K562 (cell line): Measurements from ENCODE around the gene CCDC85C. TPM values are rescaled to one million over a fixed set of nuclear protein-coding genes. Genes with fewer than 3 reads are reported as not detected.

Experiments used
- ATAC-seq: fragments of 200-7000 bp; cut with Tn5 transposase; 3 replicates; pipeline ENCODE4 v1.9.1; 2020; ENCODE audit warnings: moderate library complexity
- BruUV-seq: library from RNA; stranded (reverse); fragments of 400-500 nt; replicated peaks from 2 replicates; lab custom pipeline; 2021; lab: Mats Ljungman, UMichigan
- CTCF ChIA-PET: fragments of 300-600 bp; formaldehyde crosslinking; extraction: SDS; loops from one replicate; lab custom pipeline; 2021; ENCODE audit warnings: low intra/inter-chr PET ratio; lab: Yijun Ruan, JAX
- POLR2A ChIA-PET: fragments of 300-600, 350-650 bp; sonication (Branson Sonifier 250); formaldehyde crosslinking; extraction: SDS; loops from one replicate; lab custom pipeline; 2021; ENCODE audit warnings: antibody characterized with exemption, inconsistent platforms; lab: Yijun Ruan, JAX
- DNase-seq, 4 experiments: peaks; one replicate each; pipeline versions ENCODE4 v3.0.0 to v3.0.0-alpha.2; 2011 to 2018; ENCODE audit warnings: low spot score in 3 of 4, mixed read lengths in 3 of 4; ENCODE audit errors: extremely low read depth in 1 of 4
- FAIRE-seq: peaks from 2 replicates; lab custom pipeline; 2011; peaks lifted over from hg19 to GRCh38; lab: Jason Lieb, UNC
- H2AFZ ChIP-seq: 2 replicates; pipeline ENCODE4 v1.6.0; 2011; ENCODE audit warnings: low read depth, low read length, control low read depth, inconsistent platforms
- H3K27ac ChIP-seq: fragments of 200-600 bp; 3 replicates; pipeline ENCODE4 v1.8.0; 2011; ENCODE audit warnings: low read depth, mild to moderate bottlenecking, control low read depth, inconsistent platforms, low read length, moderate library complexity, mixed read lengths; ENCODE audit errors: extremely low read depth
- H3K27me3 ChIP-seq, 2 experiments: fragments of 300-600 bp in 1 of 2; 2 replicates in 1 of 2; 3 replicates in 1 of 2; pipeline versions ENCODE4 v1.6.0 to v1.8.0; 2011; ENCODE audit warnings: inconsistent platforms in 2 of 2, low read length in 2 of 2, mild to moderate bottlenecking in 1 of 2, mixed read lengths in 1 of 2, moderate library complexity in 1 of 2; ENCODE audit not compliant: control insufficient read depth in 2 of 2, insufficient read depth in 2 of 2
- H3K36me3 ChIP-seq: fragments of 300-600 bp; 3 replicates; pipeline ENCODE4 v1.8.0; 2011; ENCODE audit warnings: mild to moderate bottlenecking, low read length, inconsistent platforms; ENCODE audit not compliant: control insufficient read depth, insufficient read depth
- H3K4me1 ChIP-seq, 2 experiments: fragments of 200-600 bp in 1 of 2; replicated peaks in 1 of 2; 2 replicates in 1 of 2; 3 replicates in 1 of 2; pipeline versions ENCODE4 v1.5.1 to v1.8.0; 2011; ENCODE audit warnings: inconsistent platforms in 2 of 2, low read length in 2 of 2, mild to moderate bottlenecking in 1 of 2, mixed read lengths in 1 of 2, moderate library complexity in 1 of 2; ENCODE audit not compliant: control insufficient read depth in 2 of 2, insufficient read depth in 2 of 2
- H3K4me2 ChIP-seq: 2 replicates; pipeline ENCODE4 v1.6.1; 2011; ENCODE audit warnings: low read length, control low read depth, inconsistent platforms, mixed read lengths; ENCODE audit not compliant: insufficient read depth
- H3K4me3 ChIP-seq: fragments of 200-600 bp; sonication (generic), shearing (Covaris generic); 2 replicates; pipeline ENCODE4 v1.5.1; 2016; ENCODE audit warnings: control low read depth, inconsistent platforms
- H3K79me2 ChIP-seq: fragments of 200-600 bp; 3 replicates; pipeline ENCODE4 v1.8.0; 2011; ENCODE audit warnings: low read length, inconsistent platforms; ENCODE audit not compliant: control insufficient read depth, insufficient read depth
- H3K9ac ChIP-seq, 2 experiments: 2 replicates each; pipeline versions ENCODE4 v1.6.0 to v1.6.1; 2011; ENCODE audit warnings: low read depth in 2 of 2, low read length in 2 of 2, control low read depth in 1 of 2, inconsistent platforms in 1 of 2, mild to moderate bottlenecking in 1 of 2, mixed read lengths in 1 of 2; ENCODE audit not compliant: insufficient read depth in 1 of 2
- H3K9me1 ChIP-seq: one replicate; pipeline ENCODE4 v1.6.0; 2011; ENCODE audit warnings: inconsistent platforms, mild to moderate bottlenecking, low read length, moderate library complexity; ENCODE audit not compliant: control insufficient read depth, insufficient read depth
- H3K9me3 ChIP-seq: replicated peaks from 2 replicates; pipeline ENCODE4 v1.5.1; 2011; ENCODE audit warnings: low read depth, low read length, inconsistent platforms; ENCODE audit not compliant: control insufficient read depth, insufficient read depth
- H4K20me1 ChIP-seq: replicated peaks from 2 replicates; pipeline ENCODE4 v1.6.1; 2011; ENCODE audit warnings: low read length, inconsistent platforms, mixed read lengths; ENCODE audit not compliant: control insufficient read depth, insufficient read depth
- ELF2 ChIP-seq: fragments of 250-450 bp; sonication (Bioruptor Pico); IDR thresholded peaks from 2 replicates; pipeline ENCODE4 v1.5.0; 2021; ENCODE audit warnings: mild to moderate bottlenecking
- HNRNPK ChIP-seq: fragments of 200-400 bp; formaldehyde crosslinking; IDR thresholded peaks from one replicate; pipeline ENCODE4 v1.6.1; 2018; ENCODE audit warnings: mild to moderate bottlenecking, low read depth, low read length; ENCODE audit not compliant: poor library complexity, severe bottlenecking
- NR4A1 ChIP-seq, 2 experiments: fragments of 250-450 bp in 1 of 2; fragments of 450-650 bp in 1 of 2; sonication (Bioruptor Pico) in 1 of 2; IDR thresholded peaks; 2 replicates each; pipeline versions ENCODE4 v1.4.0 to v1.6.1; 2016 to 2020; ENCODE audit warnings: mild to moderate bottlenecking in 2 of 2, missing compliant biosample characterization in 1 of 2, missing genetic modification characterization in 1 of 2, moderate library complexity in 1 of 2
- SMAD3 ChIP-seq: fragments of 450-650 bp; formaldehyde crosslinking; conservative IDR thresholded peaks from 2 replicates; pipeline ENCODE4 v1.4.0; 2020; ENCODE audit warnings: mild to moderate bottlenecking
- WGBS: fragments of 100-300 bp; shearing (Covaris generic); methylation state at CpG from one replicate; pipeline ENCODE4 v1.1.6; 2016; ENCODE audit warnings: low coverage, mixed read lengths; ENCODE audit not compliant: insufficient coverage; ENCODE audit errors: missing lambda C conversion rate; 5-methylcytosine and 5-hydroxymethylcytosine counted together
- in situ Hi-C: fragments of 300-500 bp; cut with MboI; formaldehyde crosslinking; loops from 4 replicates; pipeline ENCODE4 v1.15.0; 2018; ENCODE audit warnings: inconsistent platforms, mixed read lengths
- intact Hi-C: fragments of 100-400 bp; cut with micrococcal nuclease; formaldehyde crosslinking; loops from 2 replicates; pipeline ENCODE4 v1.14.2; 2022
- polyA plus RNA-seq, 8 experiments: library from polyadenylated mRNA; depleted of rRNA in 4 of 8; stranded (reverse) in 5 of 8; unstranded in 3 of 8; fragments of >200 nt; fragmentation: Nextera tagmentation in 2 of 8; fragmentation: Illumina TruSeq in 1 of 8; extraction: Ambion mirVana in 2 of 8; extraction: Trizol in 1 of 8; gene quantifications; 2 replicates each; pipeline versions ENCODE4 v1.2.1 to v1.2.3, GENCODE V29; 2011 to 2014; ENCODE audit warnings: inconsistent platforms in 1 of 8, missing spikeins in 1 of 8
- total RNA-seq, 7 experiments: library from RNA; depleted of rRNA in 6 of 7; stranded (reverse); fragments of >200 nt in 6 of 7; fragmentation: Illumina TruSeq in 2 of 7; extraction: Trizol in 2 of 7; gene quantifications; 2 replicates each; pipeline versions ENCODE4 v1.2.1 to v1.2.3, GENCODE V29; 2011 to 2021; ENCODE audit warnings: low replicate concordance in 1 of 7
- TF ChIP-seq, protein P1 (sequence below): sonication (generic); formaldehyde crosslinking; IDR thresholded peaks from 2 replicates; pipeline ENCODE4 v1.8.0; 2022; ENCODE audit warnings: missing genetic modification reagents, mild to moderate bottlenecking, moderate library complexity, borderline replicate concordance
- TF ChIP-seq, protein P2 (sequence below): fragments of 250-450 bp; sonication (Bioruptor Pico); IDR thresholded peaks from 2 replicates; pipeline ENCODE4 v1.5.1; 2021; ENCODE audit warnings: mild to moderate bottlenecking

The CCDC85C gene
- total and polyA plus RNA-seq, 9 of the 15 experiments (the other 6 are each of a cell fraction or from before 2014, with no cell fraction given) = 0.18 to 22.0 (median 6.3) TPM

DNA sequence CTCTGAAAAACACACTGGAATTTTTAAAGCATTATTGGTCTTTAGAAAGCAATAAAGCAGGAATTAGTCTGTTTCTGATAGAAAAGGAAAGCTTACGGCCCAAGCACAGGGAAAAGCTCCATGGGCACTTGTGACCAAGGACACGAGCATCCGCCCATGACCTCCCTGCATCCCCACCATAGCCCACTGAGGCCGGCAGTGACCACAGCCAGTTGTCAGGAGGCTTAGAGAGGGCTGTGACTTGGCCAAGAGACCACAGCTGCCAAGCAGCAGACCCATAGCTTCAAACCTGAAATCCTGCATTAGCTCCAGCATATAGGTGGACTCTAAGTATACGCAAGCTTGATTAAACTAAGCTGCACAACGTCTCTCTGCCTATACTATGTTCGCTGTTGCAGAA lies 132.3 kb downstream of the CCDC85C start:
- POLR2A ChIA-PET = interaction anchor here (0.6 to 1.3 kb wide), 2 partner anchors 10 to 53 kb away, joined by 4 to 5 read pairs; no protein-coding TSS in a partner anchor
- TF ChIP-seq HNRNPK (no peak), SMAD3 (CRISPR knock-in tag) (no peak), ELF2 (CRISPR knock-in tag) (no peak), NR4A1 (CRISPR knock-in tag; IDR thresholded peaks at IDR 0.05) (no peak), NR4A1 (tag; IDR thresholded peaks at IDR 0.05) (no peak)
- TF ChIP-seq, protein P1, sequence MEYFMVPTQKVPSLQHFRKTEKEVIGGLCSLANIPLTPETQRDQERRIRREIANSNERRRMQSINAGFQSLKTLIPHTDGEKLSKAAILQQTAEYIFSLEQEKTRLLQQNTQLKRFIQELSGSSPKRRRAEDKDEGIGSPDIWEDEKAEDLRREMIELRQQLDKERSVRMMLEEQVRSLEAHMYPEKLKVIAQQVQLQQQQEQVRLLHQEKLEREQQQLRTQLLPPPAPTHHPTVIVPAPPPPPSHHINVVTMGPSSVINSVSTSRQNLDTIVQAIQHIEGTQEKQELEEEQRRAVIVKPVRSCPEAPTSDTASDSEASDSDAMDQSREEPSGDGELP (CRISPR knock-in tag) = no peak
- TF ChIP-seq, protein P2, sequence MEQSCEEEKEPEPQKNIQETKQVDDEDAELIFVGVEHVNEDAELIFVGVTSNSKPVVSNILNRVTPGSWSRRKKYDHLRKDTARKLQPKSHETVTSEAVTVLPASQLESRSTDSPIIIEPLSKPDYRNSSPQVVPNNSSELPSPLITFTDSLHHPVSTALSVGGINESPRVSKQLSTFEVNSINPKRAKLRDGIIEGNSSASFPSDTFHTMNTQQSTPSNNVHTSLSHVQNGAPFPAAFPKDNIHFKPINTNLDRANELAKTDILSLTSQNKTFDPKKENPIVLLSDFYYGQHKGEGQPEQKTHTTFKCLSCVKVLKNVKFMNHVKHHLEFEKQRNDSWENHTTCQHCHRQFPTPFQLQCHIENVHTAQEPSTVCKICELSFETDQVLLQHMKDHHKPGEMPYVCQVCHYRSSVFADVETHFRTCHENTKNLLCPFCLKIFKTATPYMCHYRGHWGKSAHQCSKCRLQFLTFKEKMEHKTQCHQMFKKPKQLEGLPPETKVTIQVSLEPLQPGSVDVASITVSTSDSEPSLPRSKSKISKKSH (CRISPR knock-in tag) = no peak
- TF ChIP-seq, all 486 proteins: peak for 0
- no peak overlapping the region for H3K4me2 ChIP-seq
- WGBS = 80% methylated on average over 6 of the region's 7 CpGs
- H2AFZ ChIP-seq = no peak overlapping the region
- peaks cover 18% of the 10 kb centered on the region for H4K20me1 ChIP-seq
- in situ Hi-C loops (no loop called here), intact Hi-C loops (no loop called here)
- no peaks in the 10 kb centered on the region for H3K9me3 ChIP-seq
- H3K36me3 ChIP-seq = no peaks in the 10 kb centered on the region; the same call in 2 of the 3 replicates
- no peaks in the 10 kb centered on the region for H3K9me1 ChIP-seq
- BruUV-seq = no TSS peak
- peaks cover 0 to 23% of the 10 kb centered on the region in 2 experiments; a peak in 3 of 5 replicates for H3K4me1 ChIP-seq
- H3K27ac ChIP-seq = no peak overlapping the region
- ATAC-seq (no peak), FAIRE-seq (no peak), DNase-seq (no peak)
- CTCF ChIA-PET = no interaction called here
- no peak overlapping the region for H3K9ac ChIP-seq
- H3K4me3 ChIP-seq = no peak overlapping the region
- H3K27me3 ChIP-seq = no peaks in the 10 kb centered on the region
- H3K79me2 ChIP-seq = peaks cover 89% of the 10 kb centered on the region
